Activated CD4-positive, alpha-beta T cell treated with anti-CD3 and anti-CD28 coated beads, Interleukin-2, amount 50 U/mL, for 1 hour (primary cell): ENCODE data around the gene NCKIPSD.
A peak's percentile ranks its signal among the peaks of the same experiment; 100 is the strongest.
"Not testable (repeated sequence)": the region's sequence is repeated elsewhere in the genome, so short reads cannot be mapped to it uniquely, and the experiment has no call there.

Experiments used
- DNase-seq: peaks from one replicate; pipeline ENCODE4 v3.0.0-alpha.2; 2020

Gene NCKIPSD

GRCh38 chr3:48685603-48686511, at the start of gene NCKIPSD:
TSS of gene NCKIPSD (minus strand) at chr3:48685915. CDS start at chr3:48685807, 108 bp downstream.
- peak; percentile 90 for DNase-seq

GRCh38 chr3:48735075-48735767, 49.5 kb upstream of the NCKIPSD start:
- DNase-seq: not testable (repeated sequence)

- not testable (repeated sequence) for DNase-seq
These were observed 48.8 kb upstream of the NCKIPSD start for GRCh38 chr3:48734541-48734940.

- not testable (repeated sequence) for DNase-seq
These were observed 48.2 kb upstream of the NCKIPSD start for GRCh38 chr3:48733752-48734518.

- no peak for DNase-seq
These were observed 41.8 kb upstream of the NCKIPSD start for GRCh38 chr3:48727511-48727910.

GRCh38 chr3:48725185-48725855, 39.6 kb upstream of the NCKIPSD start:
- DNase-seq: not testable (repeated sequence)

GRCh38 chr3:48723725-48724124, 38.0 kb upstream of the NCKIPSD start:
- no peak for DNase-seq

- DNase-seq: not testable (repeated sequence)
These were observed 37.6 kb upstream of the NCKIPSD start for GRCh38 chr3:48723293-48723692.

GRCh38 chr3:48716982-48717746, 31.4 kb upstream of the NCKIPSD start, which contains the start of gene IP6K2:
TSS of gene IP6K2 (minus strand) at chr3:48717221. CDS start at chr3:48695291, 21,930 bp downstream.
- peak; percentile 99 for DNase-seq

GRCh38 chr3:48716508-48716981, 30.8 kb upstream of the NCKIPSD start:
- peak; percentile 23 for DNase-seq

GRCh38 chr3:48715174-48715800, 29.6 kb upstream of the NCKIPSD start:
- DNase-seq: no peak

- no peak for DNase-seq
These were observed 26.0 kb upstream of the NCKIPSD start for GRCh38 chr3:48711727-48712126.

GRCh38 chr3:48709051-48709461, 23.3 kb upstream of the NCKIPSD start:
- DNase-seq: no peak

GRCh38 chr3:48708481-48708889, 22.8 kb upstream of the NCKIPSD start:
- DNase-seq: no peak

- DNase-seq: no peak
These were observed 21.4 kb upstream of the NCKIPSD start for GRCh38 chr3:48707157-48707556.

- DNase-seq: no peak
These were observed 16.7 kb upstream of the NCKIPSD start for GRCh38 chr3:48702320-48702920.

- DNase-seq: no peak
These were observed 15.2 kb upstream of the NCKIPSD start for GRCh38 chr3:48700731-48701405.

GRCh38 chr3:48698891-48699290, 13.2 kb upstream of the NCKIPSD start:
- DNase-seq: no peak

- no peak for DNase-seq
These were observed 12.2 kb upstream of the NCKIPSD start for GRCh38 chr3:48697952-48698351.

- DNase-seq: no peak
These were observed 10.9 kb upstream of the NCKIPSD start for GRCh38 chr3:48696601-48697000.
